Mesodermal cell (in vitro differentiated cells): ENCODE measurements around the gene HTR1D.
A peak's percentile ranks its signal among the peaks of the same experiment; 100 is the strongest.

ENCODE experiments used
- H3K27ac ChIP-seq: 2 replicates; pipeline ENCODE4 v1.7.0; 2013; ENCODE audit warnings: mild to moderate bottlenecking, low read depth, low read length, moderate library complexity; ENCODE audit not compliant: severe bottlenecking
- H3K36me3 ChIP-seq: 2 replicates; pipeline ENCODE4 v1.7.1; 2013; ENCODE audit warnings: mild to moderate bottlenecking, low read length, moderate library complexity; ENCODE audit not compliant: control insufficient read depth, insufficient read depth
- H3K4me1 ChIP-seq: one replicate; pipeline ENCODE4 v1.7.1; 2013; ENCODE audit warnings: mild to moderate bottlenecking, low read length; ENCODE audit not compliant: insufficient read depth, control insufficient read depth, poor library complexity, severe bottlenecking
- H3K4me3 ChIP-seq: 2 replicates; pipeline ENCODE4 v1.7.0; 2013; ENCODE audit warnings: low read length, control low read depth, mild to moderate bottlenecking; ENCODE audit not compliant: insufficient read depth, poor library complexity, severe bottlenecking; ENCODE audit errors: extremely low read depth
- H3K9me3 ChIP-seq: 2 replicates; pipeline ENCODE4 v1.7.1; 2013; ENCODE audit warnings: mild to moderate bottlenecking, low read length, moderate library complexity; ENCODE audit not compliant: control insufficient read depth
- WGBS, 2 experiments: methylation state at CpG; one replicate each; pipeline ENCODE4 v1.1.5; 2013; ENCODE audit warnings: missing lambda C conversion rate in 2 of 2; ENCODE audit not compliant: insufficient coverage in 2 of 2; 5-methylcytosine and 5-hydroxymethylcytosine counted together

Gene HTR1D

DNA sequence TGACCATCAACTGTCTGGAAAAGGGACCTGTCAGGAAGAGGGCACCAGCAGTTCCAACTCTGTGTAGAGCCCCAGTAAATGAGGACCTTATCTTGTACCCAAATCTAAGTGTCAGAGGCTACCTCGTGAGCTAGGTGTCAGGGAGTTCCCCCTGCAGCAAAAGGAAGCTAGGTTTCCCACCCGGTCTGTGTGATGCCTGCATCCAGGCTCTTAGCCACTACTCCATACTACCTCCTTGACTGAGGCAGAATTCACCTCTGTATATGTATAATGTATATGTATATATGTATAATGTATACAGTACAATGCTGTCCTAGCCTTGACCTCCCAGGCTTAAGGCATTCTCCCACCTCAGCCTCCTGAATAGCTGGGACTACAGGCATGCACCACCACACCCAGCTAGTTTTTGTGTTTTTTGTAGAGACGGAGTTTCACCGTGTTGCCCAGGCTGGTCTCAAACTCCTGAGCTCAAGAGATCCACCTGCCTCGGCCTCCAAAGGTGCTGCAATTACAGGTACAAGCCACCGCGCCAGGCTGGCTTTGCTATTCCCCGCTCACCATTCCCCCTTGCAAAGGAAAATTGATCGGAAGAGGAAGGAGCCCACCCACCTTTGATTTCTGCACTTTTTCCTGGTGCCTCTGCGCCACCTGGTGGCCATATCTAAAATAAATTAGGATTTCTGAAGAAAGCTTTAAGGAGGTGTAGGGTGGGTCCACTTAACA is 32.9 kb downstream of the HTR1D start:
- no peaks in the 10 kb centered on the region for H3K36me3 ChIP-seq
- no peak overlapping the region for H3K4me3 ChIP-seq
- H3K9me3 ChIP-seq: no peaks in the 10 kb centered on the region
- no peak overlapping the region for H3K27ac ChIP-seq
- H3K4me1 ChIP-seq: peaks cover 5% of the 10 kb centered on the region
- 27 to 43% methylated on average over 4 to 8 of the region's 10 CpGs for WGBS, 2 experiments

DNA sequence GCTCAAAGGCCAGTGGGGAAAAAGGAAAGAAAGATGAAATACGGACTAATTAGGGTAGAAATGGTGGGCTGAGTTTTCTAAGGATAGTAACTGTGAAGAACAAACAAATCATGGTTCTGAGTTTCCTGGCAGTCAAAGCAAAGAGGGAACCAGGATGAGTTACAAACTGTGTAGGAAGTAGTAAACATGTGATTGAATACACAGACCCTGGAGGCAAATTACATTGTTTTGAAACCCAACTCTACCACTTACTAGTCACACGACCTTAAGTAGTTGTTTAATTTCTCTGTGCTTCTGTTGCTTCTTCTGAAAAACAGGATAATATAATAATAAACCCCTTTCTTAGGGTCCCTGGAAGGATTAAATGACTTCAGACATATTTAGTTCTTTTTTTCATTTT is 37.4 kb downstream of the HTR1D start:
- no peak overlapping the region for H3K27ac ChIP-seq
- no peaks in the 10 kb centered on the region for H3K9me3 ChIP-seq
- H3K36me3 ChIP-seq: no peaks in the 10 kb centered on the region
- WGBS, 2 experiments: 87 to 100% methylated on average over 1 of the region's 2 CpGs
- peaks cover 13% of the 10 kb centered on the region for H3K4me1 ChIP-seq
- H3K4me3 ChIP-seq: no peak overlapping the region

DNA sequence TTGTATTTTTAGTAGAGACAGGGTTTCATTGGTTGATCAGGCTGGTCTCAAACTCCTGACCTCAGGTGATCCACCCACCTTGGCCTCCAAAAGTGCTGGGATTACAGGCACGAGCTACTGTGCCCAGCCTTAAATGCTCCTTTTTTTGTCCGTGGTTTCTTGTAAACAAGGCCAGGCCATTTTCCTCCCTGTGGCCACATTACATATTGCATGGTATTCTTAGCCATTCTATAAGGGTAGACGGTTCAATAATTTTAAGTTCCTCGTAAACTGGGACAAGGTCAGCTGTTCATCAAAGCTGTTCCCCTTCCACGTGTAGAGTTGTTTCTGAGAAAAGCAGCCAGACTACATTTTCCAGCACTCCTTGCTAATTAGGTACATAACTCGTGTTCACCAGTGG is 38.4 kb downstream of the HTR1D start:
- no peaks in the 10 kb centered on the region for H3K9me3 ChIP-seq
- WGBS, 2 experiments: 77 to 89% methylated on average over 5 to 6 of the region's 6 CpGs
- H3K4me1 ChIP-seq: peaks cover 13% of the 10 kb centered on the region
- H3K36me3 ChIP-seq: no peaks in the 10 kb centered on the region
- no peak overlapping the region for H3K4me3 ChIP-seq
- no peak overlapping the region for H3K27ac ChIP-seq

DNA sequence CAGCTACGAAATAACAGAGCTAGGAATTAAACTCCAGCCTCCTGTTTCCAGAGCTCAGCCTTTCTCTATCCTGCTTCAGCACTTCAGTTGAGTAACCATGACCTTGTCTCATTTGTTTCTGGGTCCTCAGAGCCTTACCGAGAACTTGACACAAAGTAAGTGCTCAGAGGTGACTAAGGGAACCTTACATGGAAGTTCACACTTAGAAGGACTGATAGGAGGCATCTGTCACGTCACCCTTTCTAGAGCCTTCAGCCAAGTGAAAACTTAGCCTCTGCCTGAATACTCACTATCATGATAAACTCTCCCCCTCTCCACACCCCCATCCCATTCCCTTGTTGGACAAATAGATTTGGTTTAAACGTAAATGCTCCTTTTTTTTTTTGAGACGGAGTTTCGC is 38.9 kb downstream of the HTR1D start:
- Histone ChIP-seq H3K4me1 (peaks cover 13% of the 10 kb centered on the region), H3K36me3 (no peaks in the 10 kb centered on the region), H3K4me3 (no peak overlapping the region), H3K9me3 (no peaks in the 10 kb centered on the region), H3K27ac (peak overlapping the region; percentile 94)
- 81 to 92% methylated on average over 6 of the region's 6 CpGs for WGBS, 2 experiments

DNA sequence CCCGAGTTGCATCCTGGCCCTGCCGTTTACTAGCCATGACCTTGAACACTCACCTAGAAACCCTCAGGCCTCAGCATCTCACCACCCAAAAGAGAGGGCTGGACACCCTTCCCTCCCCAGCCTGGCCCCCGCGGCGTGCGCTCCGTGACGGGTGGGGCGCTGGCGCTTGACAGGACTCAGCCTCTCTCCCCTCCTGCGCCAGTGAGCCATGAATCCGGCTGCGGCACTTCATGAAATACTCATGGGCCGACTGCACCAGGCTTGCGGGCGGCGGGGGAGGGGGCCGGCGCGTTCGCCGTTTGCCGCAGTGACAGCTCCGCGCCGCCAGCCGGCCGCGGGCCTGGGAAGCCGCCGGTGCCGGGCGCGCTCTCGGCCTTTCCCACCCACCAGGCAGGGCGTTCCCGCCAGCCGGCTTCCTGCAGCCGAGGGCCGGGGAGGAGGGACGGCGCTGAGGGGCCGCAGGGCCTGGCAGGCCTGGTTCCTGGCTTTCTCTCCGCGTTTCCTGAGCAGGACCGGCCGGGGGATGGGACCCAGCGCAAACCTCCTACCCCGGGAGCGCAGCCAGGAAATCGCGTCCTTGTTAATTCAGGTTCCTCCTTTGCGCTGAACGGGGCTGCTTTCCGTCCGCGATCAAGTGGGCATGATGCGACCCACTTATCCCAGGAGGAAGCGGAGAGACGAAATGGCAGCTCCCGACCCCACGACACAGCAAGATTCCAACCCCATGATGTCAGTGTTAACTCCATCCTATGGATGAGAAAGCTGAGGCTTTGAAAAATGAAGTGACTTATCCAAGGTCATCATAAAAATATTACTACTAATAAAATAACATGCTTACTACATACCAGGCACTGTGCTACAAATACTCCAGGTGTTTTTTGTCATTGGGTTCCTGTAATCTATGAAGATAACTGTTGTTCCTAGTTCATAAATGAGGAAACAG is 39.6 kb downstream of the HTR1D start:
- peak overlapping the region; percentile 94 for H3K27ac ChIP-seq
- WGBS, 2 experiments: 2 to 4% methylated on average over 31 to 42 of the region's 62 CpGs
- no peaks in the 10 kb centered on the region for H3K9me3 ChIP-seq
- H3K4me1 ChIP-seq: peaks cover 13% of the 10 kb centered on the region
- H3K36me3 ChIP-seq: no peaks in the 10 kb centered on the region
- H3K4me3 ChIP-seq: peak overlapping the region; percentile 36

DNA sequence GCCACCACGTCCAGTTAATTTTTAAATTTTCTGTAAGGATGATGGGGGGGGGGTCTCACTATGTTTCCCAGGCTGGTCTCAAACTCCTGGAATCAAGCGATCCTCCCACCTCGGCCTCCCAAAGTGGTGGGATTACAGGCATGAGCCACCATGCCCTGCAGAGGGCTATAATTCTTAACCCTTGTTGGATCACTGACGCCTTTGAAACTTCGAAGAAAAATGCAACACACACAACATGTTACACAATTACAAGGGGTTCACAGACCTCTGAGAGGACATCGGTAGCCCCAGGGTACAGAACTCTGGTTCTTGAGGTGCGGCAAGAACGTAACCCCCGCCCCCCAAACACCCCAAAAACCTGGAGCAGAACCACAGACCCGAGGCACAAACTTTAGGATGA is 40.3 kb downstream of the HTR1D start:
- H3K4me1 ChIP-seq: peaks cover 13% of the 10 kb centered on the region
- peak overlapping the region; percentile 94 for H3K27ac ChIP-seq
- WGBS, 2 experiments: 71 to 76% methylated on average over 7 to 9 of the region's 10 CpGs
- peak overlapping the region; percentile 36 for H3K4me3 ChIP-seq
- H3K9me3 ChIP-seq: no peaks in the 10 kb centered on the region
- H3K36me3 ChIP-seq: no peaks in the 10 kb centered on the region

DNA sequence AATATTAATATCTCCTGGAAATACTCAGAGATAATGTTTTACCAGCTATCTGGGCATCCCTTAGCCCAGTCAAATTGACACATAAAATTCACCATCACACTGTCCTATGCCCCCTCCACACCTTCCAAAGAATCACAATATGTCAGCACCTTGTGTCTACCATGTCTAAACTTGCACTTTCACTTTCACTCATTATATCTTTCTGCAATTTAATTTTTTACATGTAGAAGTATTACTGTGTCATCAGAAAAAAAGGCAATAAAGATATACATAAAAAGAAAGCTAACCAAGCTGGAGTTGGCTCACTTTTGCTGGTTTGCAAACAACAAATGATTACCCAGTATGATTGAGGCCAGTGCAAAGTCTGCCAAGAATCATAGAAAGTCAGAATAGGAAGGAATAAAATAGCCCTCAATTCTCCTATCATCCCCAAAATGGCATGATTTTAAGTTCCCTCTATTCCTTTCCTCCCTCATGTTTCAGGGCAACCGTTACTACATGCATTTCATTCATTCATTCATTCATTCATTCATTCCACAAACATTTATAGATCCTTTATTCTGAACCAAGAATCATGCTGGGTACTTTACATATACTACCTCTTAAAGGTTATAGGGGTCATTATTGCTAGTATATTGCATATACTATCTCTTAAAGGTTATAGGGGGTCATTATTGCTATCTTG is 42.7 kb downstream of the HTR1D start:
- no peaks in the 10 kb centered on the region for H3K36me3 ChIP-seq
- H3K9me3 ChIP-seq: no peaks in the 10 kb centered on the region
- 86 to 92% methylated on average over 1 of the region's 1 CpG for WGBS, 2 experiments
- no peak overlapping the region for H3K27ac ChIP-seq
- H3K4me3 ChIP-seq: no peak overlapping the region
- H3K4me1 ChIP-seq: peaks cover 13% of the 10 kb centered on the region

DNA sequence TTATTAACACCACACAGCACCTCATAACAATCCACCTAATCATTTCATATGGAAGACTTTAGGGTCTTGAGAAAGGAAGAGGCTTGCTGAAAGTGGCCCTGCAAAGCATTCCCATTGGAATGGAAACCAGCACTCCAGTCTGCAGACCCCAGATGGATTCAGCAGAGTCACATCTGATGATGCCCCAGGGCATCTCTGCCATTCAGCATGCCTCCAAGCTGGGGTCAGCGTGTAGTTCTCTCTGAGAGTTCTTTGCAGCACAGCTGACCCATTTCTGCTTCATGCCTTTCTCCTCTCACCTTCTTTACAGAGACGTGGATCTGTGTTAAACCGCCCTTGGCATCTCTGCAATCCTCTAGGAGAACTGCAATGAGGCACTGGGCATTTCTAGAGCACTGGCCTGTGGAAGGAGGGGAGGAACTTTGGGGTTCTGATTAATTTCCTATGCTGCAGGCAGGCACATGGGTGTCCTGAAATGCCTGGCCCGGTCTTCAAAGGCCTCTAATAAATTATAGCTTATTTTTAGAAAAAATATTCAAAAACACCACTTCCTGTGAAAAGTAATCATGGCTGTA is 46.0 kb downstream of the HTR1D start:
- Histone ChIP-seq H3K27ac (no peak overlapping the region), H3K9me3 (no peaks in the 10 kb centered on the region), H3K4me3 (no peak overlapping the region), H3K4me1 (peaks cover 8% of the 10 kb centered on the region), H3K36me3 (no peaks in the 10 kb centered on the region)
- WGBS, 2 experiments: 83 to 92% methylated on average over 1 of the region's 4 CpGs

DNA sequence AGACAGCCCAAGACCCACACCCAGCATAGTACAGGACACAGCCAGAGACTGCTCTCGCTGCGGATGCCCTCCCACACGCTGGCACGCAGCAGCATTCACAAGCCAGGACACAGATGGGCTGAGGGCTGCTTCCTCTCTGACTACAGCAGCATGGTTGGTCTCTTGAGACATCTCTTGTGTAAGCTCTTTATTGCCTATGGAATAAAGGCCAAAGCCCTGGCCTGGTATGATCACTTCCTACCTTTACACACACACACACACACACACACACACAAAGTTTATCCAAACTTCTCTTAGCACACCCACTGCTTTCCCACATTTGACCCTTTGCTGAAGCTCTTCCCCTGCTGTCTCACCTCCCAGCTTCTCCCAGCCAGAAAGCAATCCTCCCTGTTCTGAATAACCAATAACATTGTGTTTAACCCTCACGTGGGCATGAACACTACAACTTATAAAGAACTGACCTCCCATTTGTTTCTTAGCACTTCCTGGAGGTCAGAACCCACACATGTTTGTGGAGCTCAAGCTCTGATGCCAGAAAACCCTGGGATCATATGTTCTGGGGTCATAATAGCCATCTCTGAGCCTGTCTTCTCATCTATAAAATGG is 47.5 kb downstream of the HTR1D start:
- H3K4me1 ChIP-seq: peaks cover 10% of the 10 kb centered on the region
- H3K36me3 ChIP-seq: peaks cover 11% of the 10 kb centered on the region
- no peaks in the 10 kb centered on the region for H3K9me3 ChIP-seq
- 71 to 89% methylated on average over 5 of the region's 5 CpGs for WGBS, 2 experiments
- no peak overlapping the region for H3K4me3 ChIP-seq
- H3K27ac ChIP-seq: no peak overlapping the region

DNA sequence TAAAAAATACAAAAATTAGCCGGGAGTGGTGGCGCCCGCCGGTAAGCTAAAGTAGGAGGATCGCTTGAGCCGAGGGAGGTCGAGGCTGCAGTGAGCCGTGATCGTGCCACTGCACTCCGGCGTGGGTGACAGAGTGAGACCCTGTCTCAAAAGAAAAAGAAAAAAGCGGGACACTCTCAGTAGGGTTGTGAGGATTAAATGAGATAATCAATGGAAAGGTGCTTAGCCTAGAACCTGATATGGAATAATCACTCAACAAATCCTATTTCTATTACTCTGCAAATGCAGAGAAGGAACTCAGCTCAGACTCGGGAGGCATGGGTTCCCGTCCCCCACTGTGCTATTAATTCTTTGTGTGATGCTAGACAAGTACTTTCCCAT is 48.1 kb downstream of the HTR1D start:
- peak overlapping the region; percentile 82 for H3K4me3 ChIP-seq
- H3K36me3 ChIP-seq: peaks cover 16% of the 10 kb centered on the region
- no peaks in the 10 kb centered on the region for H3K9me3 ChIP-seq
- peaks cover 10% of the 10 kb centered on the region for H3K4me1 ChIP-seq
- WGBS, 2 experiments: 73 to 87% methylated on average over 3 to 11 of the region's 14 CpGs
- no peak overlapping the region for H3K27ac ChIP-seq
